ENCODE results near the gene MAGIX.

MAGIX gene

GRCh38 chrX:49184294-49185281 is 22.0 kb downstream of the MAGIX start:
- peak; percentile 100 for FAIRE-seq

DNA sequence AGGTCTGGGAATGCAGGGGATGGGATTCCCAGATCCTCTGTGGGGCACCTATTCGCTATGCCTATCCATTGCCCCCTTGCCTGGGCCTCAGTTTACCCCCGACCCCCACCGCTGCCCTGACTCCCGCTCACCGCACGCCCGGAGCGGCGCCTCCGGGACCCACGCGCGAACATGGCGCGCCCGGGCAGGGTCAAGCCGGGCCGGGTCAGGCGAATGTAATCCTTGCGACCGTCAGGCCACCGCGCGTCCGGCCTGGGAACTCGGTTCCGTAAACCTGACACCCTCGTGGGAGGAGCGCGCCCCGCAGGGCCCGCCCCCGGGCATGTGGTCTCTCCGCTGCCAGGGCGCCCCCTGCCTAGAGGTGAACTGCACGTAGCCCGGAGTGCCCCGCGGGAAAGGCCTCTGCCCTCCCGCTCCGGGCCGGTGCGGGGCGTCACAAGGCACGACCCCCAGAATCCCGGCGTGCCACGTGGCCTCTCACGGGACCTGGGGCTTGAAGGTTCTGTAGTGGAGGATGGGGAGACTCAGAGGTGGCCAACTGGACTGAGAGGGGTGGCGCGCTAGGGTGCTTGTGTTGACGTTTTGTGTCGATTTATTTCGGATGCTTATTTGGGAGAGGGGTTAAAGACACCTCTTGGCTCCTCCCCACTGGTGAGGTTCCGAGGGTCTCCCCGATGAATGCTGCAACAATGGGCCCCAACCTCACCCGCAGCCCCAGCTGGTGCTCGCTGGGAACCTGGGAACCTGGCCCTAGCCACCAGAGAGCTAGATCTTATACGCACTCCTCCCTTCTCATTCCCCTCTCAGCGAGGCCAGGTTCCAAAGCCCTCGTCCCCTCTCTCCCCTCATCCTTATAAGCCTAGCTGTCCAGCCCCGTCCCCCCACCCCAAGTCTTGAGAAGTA is 23.8 kb downstream of the MAGIX start, which contains the start of gene PRICKLE3:
TSS of gene PRICKLE3 (minus strand) at position 249 of the 903 bp plus-strand sequence. CDS start at position 173, 76 bp downstream.
- peak; percentile 87 for FAIRE-seq

DNA sequence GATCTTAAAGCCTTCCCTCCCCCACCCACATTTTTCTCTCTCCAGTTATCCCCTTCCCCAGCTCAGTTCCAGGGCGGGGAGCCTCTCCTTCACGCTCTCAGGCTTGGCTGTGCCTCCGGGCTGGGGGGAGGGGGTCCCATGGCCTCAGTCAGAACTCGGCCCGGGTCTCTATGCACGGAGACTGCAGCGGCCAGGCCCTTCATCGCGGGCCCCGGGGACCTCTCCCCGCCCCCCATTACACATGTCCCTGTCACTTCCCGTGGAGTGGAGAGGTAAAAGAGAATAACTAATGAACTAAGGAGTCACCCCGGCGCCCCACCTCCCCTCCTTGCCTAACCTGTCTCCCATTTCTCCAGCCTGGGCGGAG is 24.5 kb downstream of the MAGIX start:
- FAIRE-seq = no peak

DNA sequence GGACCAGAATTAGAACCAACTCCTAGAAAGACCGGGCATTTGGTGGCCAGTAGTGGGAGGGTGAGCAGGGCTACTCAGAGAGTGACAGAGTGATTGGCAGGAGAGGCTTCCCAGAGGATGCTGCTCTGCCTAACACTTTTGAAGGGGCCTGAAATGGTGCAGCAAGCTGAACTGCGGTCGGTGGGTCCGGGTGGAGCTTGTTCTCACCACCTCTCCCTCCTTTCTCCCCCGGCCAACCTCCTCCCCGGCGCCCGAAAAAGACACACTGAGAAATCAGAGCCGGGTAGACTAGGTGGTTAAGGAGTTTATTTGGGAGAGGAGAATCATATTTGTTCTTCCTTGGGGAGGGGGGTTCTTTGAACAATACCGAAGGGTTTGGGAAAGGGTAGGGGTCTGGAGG is 25.0 kb downstream of the MAGIX start:
- no peak for FAIRE-seq

- FAIRE-seq = peak; percentile 62
Measured at GRCh38 chrX:49188468-49189076, 26.0 kb downstream of the MAGIX start.

- no peak for FAIRE-seq
Measured at GRCh38 chrX:49189606-49190005, 27.0 kb downstream of the MAGIX start.

GRCh38 chrX:49190821-49191573 is 28.4 kb downstream of the MAGIX start:
- FAIRE-seq = peak; percentile 100

DNA sequence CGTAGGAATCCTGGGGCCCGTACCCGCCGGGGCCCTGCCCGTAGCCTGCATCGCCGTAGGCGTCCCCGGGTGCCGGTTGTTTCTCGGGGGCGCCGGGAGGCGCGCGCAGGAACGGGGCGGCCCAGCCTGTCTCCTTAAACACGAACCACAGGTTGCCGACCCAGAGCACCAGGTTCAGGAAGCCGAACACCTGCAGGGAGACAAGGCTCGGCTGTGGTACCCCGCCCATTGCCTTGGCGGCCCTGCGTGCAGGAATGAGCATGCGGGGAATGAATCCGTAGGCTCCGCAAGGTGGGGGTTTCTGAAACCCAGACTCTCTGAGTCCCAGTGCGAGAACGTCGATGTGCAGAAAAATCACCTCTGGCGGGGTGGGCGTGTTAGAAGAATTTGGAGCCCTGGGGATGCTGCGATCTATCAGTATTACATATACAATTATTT is 29.0 kb downstream of the MAGIX start:
- FAIRE-seq = no peak

DNA sequence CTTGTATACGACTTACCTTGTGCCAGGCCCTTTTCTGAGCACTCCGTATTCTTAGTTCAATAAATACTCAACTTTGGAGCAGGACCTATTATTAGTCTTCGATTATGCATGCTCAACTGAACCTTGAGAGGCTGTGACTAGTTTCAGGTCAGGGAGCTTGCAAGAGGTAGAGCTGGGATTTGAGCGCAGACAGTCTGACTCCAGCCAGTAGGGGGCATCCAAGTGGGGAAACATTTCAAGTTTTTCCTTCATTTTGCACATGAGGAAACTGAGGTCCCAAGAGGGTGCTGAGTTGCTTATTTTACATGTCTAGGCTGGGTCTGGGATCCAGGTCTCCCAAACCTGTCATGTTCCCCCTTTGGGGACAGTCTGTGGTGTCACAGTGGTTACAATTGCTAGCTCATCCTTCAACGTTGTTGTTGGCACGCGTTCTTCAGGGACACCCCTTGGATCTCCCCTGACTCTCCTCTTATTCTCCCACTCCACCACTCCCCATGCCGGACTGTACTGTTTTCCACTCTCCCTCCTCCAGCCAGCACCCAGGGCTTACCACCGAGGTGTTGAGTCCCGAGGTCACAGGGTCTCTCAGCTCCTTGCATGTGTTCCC is 30.3 kb downstream of the MAGIX start:
- FAIRE-seq = peak; percentile 80

DNA sequence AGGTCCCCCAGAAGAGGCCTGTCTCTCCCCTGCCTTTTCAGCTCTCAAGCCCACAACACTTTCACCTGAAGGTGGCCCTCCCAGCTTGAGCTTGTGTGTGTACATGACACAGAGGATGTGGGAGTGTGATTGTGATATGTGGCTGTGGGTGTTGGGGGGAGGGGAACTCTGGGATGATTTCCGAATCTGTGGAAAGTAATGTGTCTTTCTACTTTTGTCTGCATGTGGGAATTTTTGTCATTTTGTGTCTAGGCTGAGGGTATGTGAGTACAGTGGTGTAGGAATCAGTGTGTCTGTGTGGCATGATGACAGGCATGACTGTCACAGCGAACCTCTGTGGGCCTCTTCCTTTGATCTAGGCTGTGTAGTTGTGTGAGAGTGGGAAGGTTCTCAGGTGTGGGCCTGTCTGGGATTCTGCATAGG is 31.0 kb downstream of the MAGIX start:
- no peak for FAIRE-seq

DNA sequence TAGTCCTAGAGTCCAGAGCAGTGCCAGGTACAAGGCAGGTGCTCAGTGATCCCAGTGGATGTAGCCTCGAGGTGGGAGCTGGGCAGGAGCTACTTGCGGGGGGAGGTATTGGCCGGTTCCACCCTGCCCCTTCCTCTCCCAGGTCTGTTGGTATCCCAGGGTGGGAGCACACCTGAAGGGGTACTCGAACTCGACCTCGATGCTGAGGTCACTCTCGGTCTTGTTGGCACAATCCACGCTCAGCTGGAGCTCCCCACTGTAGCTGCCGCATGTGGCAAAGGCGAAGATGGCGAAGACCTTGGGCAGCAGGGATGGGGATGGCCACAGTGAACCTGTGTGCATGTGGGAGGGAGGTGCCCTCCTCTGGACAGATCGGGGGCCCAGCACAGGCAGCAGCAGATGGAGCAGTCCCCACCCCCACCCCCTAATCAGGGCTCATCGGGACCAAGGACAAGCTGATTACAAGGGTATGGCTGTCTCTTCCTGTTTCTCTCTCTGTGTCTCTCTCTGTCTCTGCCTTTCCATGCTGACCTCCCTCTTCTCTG is 35.1 kb downstream of the MAGIX start:
- no peak for FAIRE-seq

GRCh38 chrX:49198540-49199314 is 36.2 kb downstream of the MAGIX start:
- FAIRE-seq = no peak

DNA sequence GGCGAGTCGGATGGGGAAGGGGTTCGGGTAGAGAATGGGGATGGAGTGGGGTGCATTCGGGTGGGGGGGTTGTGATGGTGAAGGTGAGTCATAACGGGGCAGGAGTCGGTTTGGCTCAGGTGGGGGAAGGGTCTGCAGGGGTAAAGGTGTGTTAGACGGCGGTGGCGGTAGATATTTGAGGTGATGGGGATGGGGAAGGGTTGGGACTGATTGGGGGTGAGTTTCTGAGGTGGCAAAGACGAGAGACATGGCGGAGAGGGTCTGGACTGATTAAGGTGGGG is 36.7 kb downstream of the MAGIX start:
- FAIRE-seq = no peak

DNA sequence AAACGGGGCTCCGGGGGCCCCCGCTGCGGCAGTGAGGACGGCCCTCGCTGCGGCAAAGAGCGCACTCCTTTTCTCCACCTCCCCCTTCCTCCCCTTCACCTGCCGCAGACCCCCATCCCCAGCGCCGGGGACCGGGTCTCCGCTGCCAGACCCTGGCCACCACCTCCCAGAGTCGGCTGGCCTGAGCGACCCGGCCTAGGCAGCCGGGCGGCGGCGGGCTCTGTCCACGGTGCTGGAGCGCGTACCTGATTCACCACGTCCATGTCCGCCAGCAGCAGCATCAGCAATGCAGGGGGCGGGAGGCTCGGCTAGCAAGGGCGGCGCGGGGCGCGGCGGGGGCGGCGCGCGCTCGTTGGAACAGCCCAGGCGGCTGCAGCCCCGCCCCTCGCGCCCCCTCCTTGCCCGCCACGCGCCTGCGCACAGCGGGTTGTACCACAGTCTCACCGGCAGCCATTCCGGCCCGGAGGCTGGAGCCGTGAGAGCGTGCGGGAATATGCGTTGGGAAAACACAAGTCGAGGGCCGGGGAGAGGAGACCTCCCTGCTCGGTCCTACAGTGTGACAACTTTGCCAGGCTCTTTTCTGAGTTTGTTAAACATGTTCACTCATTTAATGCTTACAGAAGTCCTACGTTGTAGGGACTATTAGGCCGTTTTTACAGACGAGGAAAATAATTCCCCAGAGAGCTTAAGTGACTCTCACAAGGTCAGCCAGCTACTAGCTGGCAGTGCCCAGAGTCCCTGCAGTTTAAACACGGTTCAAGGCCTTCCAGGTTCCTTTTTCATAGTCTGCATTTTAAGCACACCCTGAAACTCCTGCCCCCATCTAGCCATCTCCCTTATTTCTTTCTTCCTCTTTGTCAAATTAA is 37.6 kb downstream of the MAGIX start, which contains the start of gene SYP:
TSS of gene SYP (minus strand) at position 288 of the 866 bp plus-strand sequence. CDS start at position 281, 7 bp downstream.
- no peak for FAIRE-seq

- FAIRE-seq = no peak
Measured at GRCh38 chrX:49202022-49202421, 39.5 kb downstream of the MAGIX start.

- FAIRE-seq = no peak
Measured at GRCh38 chrX:49203536-49203935, 41.0 kb downstream of the MAGIX start.

DNA sequence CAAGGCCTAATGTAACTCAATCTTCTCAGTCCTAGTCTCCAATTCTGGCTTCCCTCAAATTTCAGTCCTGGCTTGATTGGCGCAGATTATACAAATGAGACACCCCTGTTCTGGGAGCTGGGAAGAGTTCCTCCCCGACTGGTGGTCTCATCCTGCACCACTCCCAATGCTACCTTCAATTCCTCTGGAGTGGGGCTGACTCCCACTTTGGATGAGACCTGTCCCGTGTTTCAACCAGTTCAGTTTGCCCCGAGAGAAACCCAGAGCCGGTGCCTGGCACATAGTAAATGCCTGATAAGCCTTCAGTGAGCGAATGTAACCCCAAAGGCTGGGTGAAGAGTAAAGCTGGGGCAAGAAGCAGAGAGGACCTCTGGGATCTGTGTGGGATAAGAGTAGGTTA is 41.5 kb downstream of the MAGIX start:
- no peak for FAIRE-seq

- no peak for FAIRE-seq
Measured at GRCh38 chrX:49204709-49205108, 42.2 kb downstream of the MAGIX start.

DNA sequence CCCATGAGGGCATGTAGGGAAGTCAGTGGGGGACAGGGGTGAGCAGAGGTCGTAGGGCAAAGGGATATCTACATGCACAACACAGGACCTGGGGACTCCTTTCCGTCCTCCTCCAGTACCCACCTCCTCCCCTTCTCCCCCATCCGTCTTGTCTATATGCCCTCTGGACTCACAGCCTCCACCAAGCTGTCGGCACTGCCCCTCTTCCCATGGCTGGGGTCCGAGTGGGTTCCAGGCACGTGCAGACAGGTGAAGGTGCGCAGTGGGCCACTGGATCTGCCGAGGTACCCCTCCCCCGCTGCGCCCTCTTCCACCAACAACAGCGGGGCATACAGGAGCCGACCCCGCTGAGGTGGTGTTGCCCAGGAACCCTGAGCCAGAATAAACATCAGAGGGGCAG is 42.9 kb downstream of the MAGIX start:
- FAIRE-seq = no peak

DNA sequence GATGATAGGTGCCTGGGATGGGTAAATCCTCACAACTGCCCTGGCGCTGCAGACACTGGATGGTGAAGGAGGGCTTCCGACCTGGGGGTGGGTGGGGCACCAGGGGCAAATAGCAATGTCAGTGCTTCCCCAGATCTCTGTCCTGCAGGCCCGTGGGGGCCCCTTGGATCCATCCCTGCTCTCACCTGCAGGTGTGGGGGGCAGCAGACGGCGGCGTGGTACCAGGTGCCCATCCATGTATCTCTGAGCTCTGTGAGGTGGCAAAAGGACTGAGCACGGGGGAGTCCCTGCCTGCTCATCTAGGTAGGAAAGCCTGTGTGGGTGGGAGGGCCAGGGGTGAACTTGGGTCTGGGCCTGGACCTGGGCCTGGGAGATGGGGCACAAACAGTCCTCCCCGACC is 44.0 kb downstream of the MAGIX start:
- FAIRE-seq = no peak
